ENCODE data around the gene CTNNA2. TPM values are rescaled to one million over a fixed set of nuclear protein-coding genes. Genes with fewer than 3 reads are reported as not detected.

CTNNA2 gene
- total RNA-seq, 1 donor from 2014 or later: 2.9 TPM

DNA sequence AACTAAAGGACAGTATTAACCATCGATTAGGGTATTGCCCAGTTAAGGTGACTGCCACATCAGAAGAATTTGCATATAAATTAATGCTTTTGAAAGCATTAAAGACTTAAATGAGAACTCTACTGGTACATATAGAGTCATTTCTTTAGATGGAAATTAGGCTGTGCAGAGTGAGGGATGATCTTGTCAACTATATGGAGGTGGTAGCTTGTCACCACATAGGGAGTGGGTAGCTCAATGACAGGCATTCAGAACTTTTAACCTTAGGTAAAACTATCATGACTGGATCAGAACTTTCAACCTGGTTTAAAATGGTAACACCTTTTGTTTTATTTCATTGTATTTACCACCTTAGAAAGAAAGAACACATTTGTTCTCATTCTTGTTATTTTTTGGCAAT, 1176.3 kb downstream of the CTNNA2 start:
- H3K27me3 ChIP-seq: no peaks in the 10 kb centered on the region
- no peaks in the 10 kb centered on the region for H3K9me3 ChIP-seq
- no peaks in the 10 kb centered on the region for H3K4me1 ChIP-seq
- DNase-seq (ENCODE audit: extremely low spot score in 2 of 2): no peak
- no peak overlapping the region for H3K27ac ChIP-seq
- intact Hi-C loops (cut with DNase I): no loop called here
- TF ChIP-seq POLR2A (IDR thresholded peaks at IDR 0.05): no peak
- TF ChIP-seq CTCF (IDR thresholded peaks at IDR 0.05): no peak
- no peak for TF ChIP-seq POLR2AphosphoS5 (IDR thresholded peaks at IDR 0.05; ENCODE audit: insufficient read depth in 1 of 2, low read depth in 1 of 2)
- no peaks in the 10 kb centered on the region for H3K36me3 ChIP-seq
- no peak overlapping the region for H3K4me3 ChIP-seq

Small RNA genes within 50 kb of the gene (microRNA-seq; reads per million reads assigned to microRNA genes)
- gene MIR4264 (ENCODE audit: borderline number of aligned reads, borderline replicate concordance): not detected
- not detected for gene MIR8080 (ENCODE audit: borderline number of aligned reads, borderline replicate concordance)

Small RNA genes within 50 kb of the gene (small RNA-seq; reads per million reads assigned to genes)
- gene MIR4264: not detected
- not detected for gene MIR8080
- not detected for gene RNU6-561P

Data from vagina (tissue), 2 donors.